IMR-90 (cell line): ENCODE data around the gene TPCN1. TPM values are rescaled to one million over a fixed set of nuclear protein-coding genes. Genes with fewer than 3 reads are reported as not detected.

Experiments used
- ATAC-seq: fragments of 200-7000 bp; cut with Tn5 transposase; 2 replicates; pipeline ENCODE4 v1.9.1; 2020; ENCODE audit warnings: low read depth, mild to moderate bottlenecking, moderate library complexity
- BruUV-seq: library from RNA; stranded (reverse); fragments of 400-500 nt; replicated peaks from 2 replicates; lab custom pipeline; 2021; lab: Mats Ljungman, UMichigan
- CTCF ChIA-PET: fragments of 300-600 bp; formaldehyde crosslinking; extraction: SDS; loops from one replicate; lab custom pipeline; 2021; ENCODE audit warnings: antibody characterized with exemption; lab: Yijun Ruan, JAX
- POLR2A ChIA-PET: fragments of 300-600 bp; sonication (Branson Sonifier 250); formaldehyde crosslinking; loops from one replicate; lab custom pipeline; 2022; ENCODE audit warnings: antibody characterized with exemption; ENCODE audit not compliant: unreplicated experiment; lab: Charles Lee
- DNase-seq: peaks from one replicate; pipeline ENCODE4 v3.0.0; 2013
- H2AFZ ChIP-seq: replicated peaks from 2 replicates; pipeline ENCODE3; 2013; ENCODE audit warnings: low read length, mild to moderate bottlenecking; ENCODE audit not compliant: poor library complexity
- H2AK5ac ChIP-seq: 2 replicates; pipeline ENCODE4 v1.6.1; 2013; ENCODE audit warnings: low read depth, low read length, inconsistent platforms
- H2AK9ac ChIP-seq: replicated peaks from 2 replicates; pipeline ENCODE3; 2013; ENCODE audit warnings: mild to moderate bottlenecking, low read depth, low read length, moderate library complexity; ENCODE audit not compliant: poor library complexity
- H2BK120ac ChIP-seq: 2 replicates; pipeline ENCODE4 v1.6.1; 2013; ENCODE audit warnings: low read depth, low read length, inconsistent platforms
- H2BK15ac ChIP-seq: 3 replicates; pipeline ENCODE4 v1.6.1; 2013; ENCODE audit warnings: low read depth, low read length, inconsistent platforms
- H2BK20ac ChIP-seq: 2 replicates; pipeline ENCODE4 v1.6.1; 2013; ENCODE audit warnings: low read depth, mild to moderate bottlenecking, inconsistent platforms, low read length, moderate library complexity
- H2BK5ac ChIP-seq: 2 replicates; pipeline ENCODE4 v1.6.1; 2013; ENCODE audit warnings: mild to moderate bottlenecking, low read depth, low read length, inconsistent platforms; ENCODE audit not compliant: poor library complexity, severe bottlenecking
- H3K14ac ChIP-seq: replicated peaks from 2 replicates; pipeline ENCODE4 v1.6.1; 2013; ENCODE audit warnings: low read depth, low read length, inconsistent platforms
- H3K18ac ChIP-seq: 2 replicates; pipeline ENCODE4 v1.6.1; 2013; ENCODE audit warnings: low read depth, low read length, control low read depth
- H3K23ac ChIP-seq: 2 replicates; pipeline ENCODE4 v1.6.1; 2013; ENCODE audit warnings: low read depth, low read length, inconsistent platforms
- H3K27ac ChIP-seq: 2 replicates; pipeline ENCODE4 v1.5.1; 2013; ENCODE audit warnings: mild to moderate bottlenecking, control low read depth, low read length; ENCODE audit not compliant: insufficient read depth
- H3K27me3 ChIP-seq: 2 replicates; pipeline ENCODE4 v1.6.1; 2013; ENCODE audit warnings: low read length; ENCODE audit not compliant: control insufficient read depth, insufficient read depth
- H3K36me3 ChIP-seq: 2 replicates; pipeline ENCODE4 v1.6.1; 2013; ENCODE audit warnings: low read length, mixed read lengths; ENCODE audit not compliant: control insufficient read depth, insufficient read depth
- H3K4ac ChIP-seq: 2 replicates; pipeline ENCODE4 v1.6.1; 2013; ENCODE audit warnings: low read depth, low read length, inconsistent platforms
- H3K4me1 ChIP-seq: 2 replicates; pipeline ENCODE4 v1.6.1; 2013; ENCODE audit warnings: low read length, mixed read lengths; ENCODE audit not compliant: control insufficient read depth, insufficient read depth
- H3K4me2 ChIP-seq: 2 replicates; pipeline ENCODE4 v1.6.1; 2013; ENCODE audit warnings: low read depth, mild to moderate bottlenecking, control low read depth, low read length, moderate library complexity
- H3K4me3 ChIP-seq: 2 replicates; pipeline ENCODE4 v1.5.1; 2013; ENCODE audit warnings: low read depth, mild to moderate bottlenecking, control low read depth, low read length, moderate library complexity; ENCODE audit not compliant: insufficient read depth
- H3K56ac ChIP-seq: 2 replicates; pipeline ENCODE4 v1.6.1; 2013; ENCODE audit warnings: low read length, inconsistent platforms; ENCODE audit not compliant: insufficient read depth; ENCODE audit errors: extremely low read depth
- H3K79me1 ChIP-seq, 2 experiments: 2 replicates each; pipeline ENCODE4 v1.6.1; 2013; ENCODE audit warnings: low read length in 2 of 2, inconsistent platforms in 1 of 2, low read depth in 1 of 2
- H3K9ac ChIP-seq: 2 replicates; pipeline ENCODE4 v1.6.1; 2013; ENCODE audit warnings: low read depth, low read length, control low read depth
- H3K9me1 ChIP-seq: 2 replicates; pipeline ENCODE4 v1.6.1; 2013; ENCODE audit warnings: low read length, inconsistent platforms; ENCODE audit not compliant: insufficient read depth
- H3K9me3 ChIP-seq: 2 replicates; pipeline ENCODE4 v1.6.1; 2013; ENCODE audit warnings: low read length; ENCODE audit not compliant: control insufficient read depth, insufficient read depth
- H4K20me1 ChIP-seq: 2 replicates; pipeline ENCODE4 v1.6.1; 2013; ENCODE audit warnings: low read length, inconsistent platforms; ENCODE audit not compliant: insufficient read depth
- H4K5ac ChIP-seq: 2 replicates; pipeline ENCODE4 v1.6.1; 2013; ENCODE audit warnings: mild to moderate bottlenecking, low read depth, low read length, control low read depth
- H4K8ac ChIP-seq, 2 experiments: 2 replicates each; pipeline ENCODE4 v1.6.1; 2013; ENCODE audit warnings: low read depth in 2 of 2, low read length in 2 of 2, control low read depth in 1 of 2, inconsistent platforms in 1 of 2
- H4K91ac ChIP-seq: 2 replicates; pipeline ENCODE4 v1.6.1; 2013; ENCODE audit warnings: low read depth, low read length, inconsistent platforms; ENCODE audit not compliant: insufficient read depth
- BHLHE40 ChIP-seq: fragments of 150-350 bp; IDR thresholded peaks from 2 replicates; pipeline ENCODE4 v1.6.1; 2016; ENCODE audit warnings: mild to moderate bottlenecking, low read depth, low read length
- CEBPB ChIP-seq: IDR thresholded peaks from 2 replicates; pipeline ENCODE4 v1.6.1; 2012; ENCODE audit warnings: low read depth, low read length, improper control_type of control experiment
- CHD1 ChIP-seq: IDR thresholded peaks from 2 replicates; pipeline ENCODE4 v1.6.1; 2012; ENCODE audit warnings: low read depth, low read length, improper control_type of control experiment
- FOS ChIP-seq: fragments of 150-350 bp; IDR thresholded peaks from 2 replicates; pipeline ENCODE4 v1.6.1; 2016; ENCODE audit warnings: low read depth, low read length
- MAFK ChIP-seq: IDR thresholded peaks from 2 replicates; pipeline ENCODE4 v1.6.1; 2012; ENCODE audit warnings: low read depth, low read length, improper control_type of control experiment
- MAZ ChIP-seq: IDR thresholded peaks from 2 replicates; pipeline ENCODE4 v1.6.1; 2012; ENCODE audit warnings: low read depth, mild to moderate bottlenecking, low read length, improper control_type of control experiment, moderate library complexity, borderline replicate concordance
- MXI1 ChIP-seq: IDR thresholded peaks from 2 replicates; pipeline ENCODE4 v1.6.1; 2012; ENCODE audit warnings: low read depth, mild to moderate bottlenecking, low read length, moderate library complexity, borderline replicate concordance
- NFE2L2 ChIP-seq: fragments of 150-350 bp; IDR thresholded peaks from 2 replicates; pipeline ENCODE4 v1.6.1; 2016; ENCODE audit warnings: low read depth, mild to moderate bottlenecking, low read length
- POLR2A ChIP-seq: IDR thresholded peaks from 2 replicates; pipeline ENCODE4 v1.6.1; 2012; ENCODE audit warnings: mild to moderate bottlenecking, low read depth, low read length
- RAD21 ChIP-seq: IDR thresholded peaks from 2 replicates; pipeline ENCODE4 v1.6.1; 2012; ENCODE audit warnings: low read length, improper control_type of control experiment
- RCOR1 ChIP-seq: IDR thresholded peaks from 2 replicates; pipeline ENCODE4 v1.6.1; 2012; ENCODE audit warnings: mild to moderate bottlenecking, low read length, improper control_type of control experiment; ENCODE audit not compliant: insufficient replicate concordance
- RFX5 ChIP-seq: IDR thresholded peaks from 2 replicates; pipeline ENCODE4 v1.8.0; 2012; ENCODE audit warnings: low read depth, mild to moderate bottlenecking, low read length, moderate library complexity
- SMC3 ChIP-seq: fragments of 150-350 bp; IDR thresholded peaks from 2 replicates; pipeline ENCODE4 v1.6.1; 2016; ENCODE audit warnings: low read depth, mild to moderate bottlenecking, antibody characterized with exemption, low read length, moderate library complexity
- WGBS, 2 experiments: methylation state at CpG; one replicate each; pipeline versions ENCODE4 v1.1.5 to v1.1.7; 2013; ENCODE audit warnings: missing lambda C conversion rate in 2 of 2; ENCODE audit not compliant: insufficient read length in 1 of 2; ENCODE audit errors: extremely low coverage in 2 of 2; 5-methylcytosine and 5-hydroxymethylcytosine counted together
- dilution Hi-C: fragments of 300-500 bp; cut with HindIII; formaldehyde crosslinking; loops from one replicate; pipeline ENCODE4 v1.14.3; 2018; ENCODE audit warnings: low sequenced_read_pairs; ENCODE audit not compliant: unreplicated experiment
- in situ Hi-C: fragments of 300-500 bp; cut with MboI; formaldehyde crosslinking; loops from 3 replicates; pipeline ENCODE4 v1.14.3; 2019; ENCODE audit warnings: low sequenced_read_pairs, inconsistent platforms, mixed read lengths
- intact Hi-C: fragments of 100-400 bp; cut with micrococcal nuclease; formaldehyde crosslinking; loops from 2 replicates; pipeline ENCODE4 v1.10.0; 2022
- polyA plus RNA-seq, 3 experiments: library from polyadenylated mRNA; depleted of rRNA; stranded (reverse); fragments of >200 nt; gene quantifications; 2 replicates each; pipeline ENCODE4 v1.2.3, GENCODE V29; 2012; ENCODE audit warnings: low replicate concordance in 1 of 3
- total RNA-seq: library from RNA; depleted of rRNA; stranded (reverse); fragments of >200 nt; gene quantifications from 2 replicates; pipeline ENCODE4 v1.2.3, GENCODE V29; 2012
- TF ChIP-seq, protein P1 (sequence below): fragments of 150-350 bp; IDR thresholded peaks from 2 replicates; pipeline ENCODE4 v1.6.1; 2017; ENCODE audit warnings: mild to moderate bottlenecking, antibody characterized with exemption, low read length, low read depth
- TF ChIP-seq, protein P2 (sequence below): fragments of 150-350 bp; IDR thresholded peaks from 2 replicates; pipeline ENCODE4 v1.6.1; 2016; ENCODE audit warnings: low read depth, mild to moderate bottlenecking, low read length, moderate library complexity, borderline replicate concordance
- TF ChIP-seq, protein P3 (sequence below): conservative IDR thresholded peaks from 2 replicates; pipeline ENCODE4 v1.5.1; 2012; ENCODE audit warnings: mild to moderate bottlenecking, low read depth, low read length, improper control_type of control experiment

TPCN1 gene
- total and polyA plus RNA-seq, 2 of the 4 experiments (the other 2 are of a cell fraction), result 2.0 to 13.2 TPM

DNA sequence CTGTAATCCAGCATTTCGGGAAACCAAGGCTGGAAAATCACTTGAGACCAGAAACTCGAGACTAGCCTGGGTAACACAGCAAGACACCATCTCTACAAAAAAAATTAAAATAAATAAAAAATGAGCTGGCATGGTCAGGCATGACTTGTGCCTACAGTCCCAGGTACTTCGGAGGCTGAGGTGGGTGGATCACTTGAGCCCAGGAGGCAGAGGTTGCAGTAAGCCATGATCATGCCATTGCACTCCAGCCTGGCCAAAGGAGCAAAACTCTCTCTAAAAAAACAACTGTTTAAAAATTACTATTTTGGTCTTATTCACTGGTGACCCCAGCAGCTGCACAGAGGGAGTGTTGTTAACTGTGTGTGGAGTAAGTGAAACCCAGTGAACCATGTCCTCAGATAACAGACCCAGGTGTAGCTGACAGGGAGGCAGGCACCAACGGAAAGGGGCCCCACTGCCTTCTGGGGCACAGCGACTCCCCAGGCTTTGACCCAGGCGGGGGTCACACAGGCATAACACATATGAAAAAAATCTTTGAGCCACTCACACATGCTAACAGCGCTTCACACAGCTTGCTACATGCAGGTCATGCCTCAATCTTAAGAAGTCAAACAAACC is 48.1 kb upstream of the TPCN1 start:
- ChIA-PET CTCF (interaction anchor here (0.7 to 1.5 kb wide), 2 partner anchors 138 to 139 kb away, joined by 3 to 4 read pairs; no protein-coding TSS in a partner anchor), POLR2A (no interaction called here)
- ATAC-seq, result no peak
- Histone ChIP-seq H3K9me3 (peaks cover 8% of the 10 kb centered on the region), H3K14ac (no peak overlapping the region), H3K4me3 (no peak overlapping the region), H2AK9ac (no peak overlapping the region), H3K27ac (no peak overlapping the region), H4K20me1 (peaks cover 2% of the 10 kb centered on the region), H2AK5ac (no peak overlapping the region), H3K9ac (no peak overlapping the region), H3K56ac (no peak overlapping the region), H2AFZ (no peak overlapping the region), H3K4ac (no peak overlapping the region), H3K4me1 (peaks cover 2% of the 10 kb centered on the region; the same call in 1 of the 2 replicates), H2BK120ac (no peak overlapping the region), H4K91ac (no peak overlapping the region), H4K8ac (no peak overlapping the region), H3K79me1 (peaks cover 5 to 7% of the 10 kb centered on the region in 2 experiments; a peak in 1 of 4 replicates), H3K18ac (no peak overlapping the region), H2BK5ac (no peak overlapping the region), H2BK15ac (no peak overlapping the region), H3K36me3 (peaks cover 65% of the 10 kb centered on the region), H3K23ac (no peak overlapping the region), H4K5ac (no peak overlapping the region), H3K4me2 (no peak overlapping the region), H2BK20ac (no peak overlapping the region), H3K27me3 (no peaks in the 10 kb centered on the region), H3K9me1 (no peaks in the 10 kb centered on the region)
- no peak for DNase-seq
- dilution Hi-C loops (no loop called here), in situ Hi-C loops (loop anchor here (5.0 kb wide), 1 partner anchor 126 kb away; no protein-coding TSS in a partner anchor), intact Hi-C loops (no loop called here)
- no TSS peak for BruUV-seq
- WGBS, 2 experiments, result 90% methylated on average over 2 of the region's 7 CpGs; no CpG with 5 or more reads in 1 of the 2 experiments
- no peak for TF ChIP-seq BHLHE40
- TF ChIP-seq FOS, result no peak
- TF ChIP-seq NFE2L2, result no peak
- TF ChIP-seq RCOR1, result no peak
- no peak for TF ChIP-seq MXI1
- TF ChIP-seq, protein P1, sequence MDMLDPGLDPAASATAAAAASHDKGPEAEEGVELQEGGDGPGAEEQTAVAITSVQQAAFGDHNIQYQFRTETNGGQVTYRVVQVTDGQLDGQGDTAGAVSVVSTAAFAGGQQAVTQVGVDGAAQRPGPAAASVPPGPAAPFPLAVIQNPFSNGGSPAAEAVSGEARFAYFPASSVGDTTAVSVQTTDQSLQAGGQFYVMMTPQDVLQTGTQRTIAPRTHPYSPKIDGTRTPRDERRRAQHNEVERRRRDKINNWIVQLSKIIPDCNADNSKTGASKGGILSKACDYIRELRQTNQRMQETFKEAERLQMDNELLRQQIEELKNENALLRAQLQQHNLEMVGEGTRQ, result no peak
- TF ChIP-seq POLR2A, result no peak
- TF ChIP-seq, protein P2, sequence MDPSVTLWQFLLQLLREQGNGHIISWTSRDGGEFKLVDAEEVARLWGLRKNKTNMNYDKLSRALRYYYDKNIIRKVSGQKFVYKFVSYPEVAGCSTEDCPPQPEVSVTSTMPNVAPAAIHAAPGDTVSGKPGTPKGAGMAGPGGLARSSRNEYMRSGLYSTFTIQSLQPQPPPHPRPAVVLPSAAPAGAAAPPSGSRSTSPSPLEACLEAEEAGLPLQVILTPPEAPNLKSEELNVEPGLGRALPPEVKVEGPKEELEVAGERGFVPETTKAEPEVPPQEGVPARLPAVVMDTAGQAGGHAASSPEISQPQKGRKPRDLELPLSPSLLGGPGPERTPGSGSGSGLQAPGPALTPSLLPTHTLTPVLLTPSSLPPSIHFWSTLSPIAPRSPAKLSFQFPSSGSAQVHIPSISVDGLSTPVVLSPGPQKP, result no peak
- TF ChIP-seq RAD21, result no peak
- TF ChIP-seq CHD1, result no peak
- TF ChIP-seq CEBPB, result no peak
- TF ChIP-seq RFX5, result no peak
- TF ChIP-seq MAZ, result no peak
- no peak for TF ChIP-seq SMC3
- TF ChIP-seq, protein P3, sequence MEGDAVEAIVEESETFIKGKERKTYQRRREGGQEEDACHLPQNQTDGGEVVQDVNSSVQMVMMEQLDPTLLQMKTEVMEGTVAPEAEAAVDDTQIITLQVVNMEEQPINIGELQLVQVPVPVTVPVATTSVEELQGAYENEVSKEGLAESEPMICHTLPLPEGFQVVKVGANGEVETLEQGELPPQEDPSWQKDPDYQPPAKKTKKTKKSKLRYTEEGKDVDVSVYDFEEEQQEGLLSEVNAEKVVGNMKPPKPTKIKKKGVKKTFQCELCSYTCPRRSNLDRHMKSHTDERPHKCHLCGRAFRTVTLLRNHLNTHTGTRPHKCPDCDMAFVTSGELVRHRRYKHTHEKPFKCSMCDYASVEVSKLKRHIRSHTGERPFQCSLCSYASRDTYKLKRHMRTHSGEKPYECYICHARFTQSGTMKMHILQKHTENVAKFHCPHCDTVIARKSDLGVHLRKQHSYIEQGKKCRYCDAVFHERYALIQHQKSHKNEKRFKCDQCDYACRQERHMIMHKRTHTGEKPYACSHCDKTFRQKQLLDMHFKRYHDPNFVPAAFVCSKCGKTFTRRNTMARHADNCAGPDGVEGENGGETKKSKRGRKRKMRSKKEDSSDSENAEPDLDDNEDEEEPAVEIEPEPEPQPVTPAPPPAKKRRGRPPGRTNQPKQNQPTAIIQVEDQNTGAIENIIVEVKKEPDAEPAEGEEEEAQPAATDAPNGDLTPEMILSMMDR, result no peak
- TF ChIP-seq MAFK, result no peak
